ENCODE measurements around the gene ISLR. TPM values are rescaled to one million over a fixed set of nuclear protein-coding genes. Genes with fewer than 3 reads are reported as not detected.

The ISLR gene
- total and polyA plus RNA-seq, 2 experiments from 2014 or later, result 27.8 to 36.4 TPM

DNA sequence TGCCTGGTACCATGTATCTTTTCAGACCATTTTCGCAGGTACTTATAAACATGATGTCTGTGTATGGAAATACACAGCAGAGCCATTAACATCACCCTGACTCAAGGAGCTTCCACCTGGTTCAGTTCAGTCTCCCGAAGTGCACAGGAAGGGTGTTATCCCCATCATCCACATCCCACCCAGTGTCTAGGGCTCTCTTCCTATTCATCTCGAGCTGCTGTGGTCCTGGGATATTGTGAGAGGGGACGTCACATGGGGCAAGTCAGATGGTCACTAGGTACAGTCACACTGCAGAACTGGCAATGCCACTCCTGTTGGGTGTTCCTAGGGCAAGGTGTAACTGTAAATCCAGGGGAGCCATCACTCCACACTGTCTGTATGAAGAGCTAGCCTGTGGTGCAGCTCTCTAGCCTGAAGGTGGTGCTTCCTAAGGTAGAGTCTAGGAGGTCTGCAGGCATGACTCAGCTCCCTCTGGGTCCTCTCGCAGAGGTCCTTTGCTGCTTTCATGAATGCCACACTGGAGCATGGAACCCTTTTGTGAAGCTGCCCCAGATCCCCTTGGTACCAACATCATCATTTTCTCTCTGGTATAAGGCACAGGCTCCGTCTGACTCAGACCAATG lies 29.2 kb upstream of the ISLR start:
- Histone ChIP-seq H3K79me2 (no peaks in the 10 kb centered on the region), H3K36me3 (replicated peaks; ENCODE audit: insufficient read depth, low read depth) (no peaks in the 10 kb centered on the region), H4K20me1 (ENCODE audit: insufficient read depth, poor library complexity, severe bottlenecking) (no peaks in the 10 kb centered on the region), H3K9me3 (ENCODE audit: low read depth) (no peaks in the 10 kb centered on the region), H3K4me1 (ENCODE audit: insufficient read depth) (no peaks in the 10 kb centered on the region), H3K4me3 (no peak overlapping the region), H3K27ac (no peak overlapping the region), H3K4me2 (no peak overlapping the region), H3K9me2 (replicated peaks; ENCODE audit: insufficient read depth) (no peaks in the 10 kb centered on the region), H2AFZ (no peak overlapping the region), H3K27me3 (peaks cover 16% of the 10 kb centered on the region)
- DNase-seq (ENCODE audit: low spot score), result no peak
- WGBS (ENCODE audit: low lambda C conversion rate, missing lambda C conversion rate), result 80% methylated on average over 6 of the region's 6 CpGs
- no peak for TF ChIP-seq CTCF (IDR thresholded peaks at IDR 0.05; ENCODE audit: poor library complexity)
- TF ChIP-seq EZH2 (IDR thresholded peaks at IDR 0.05; ENCODE audit: borderline replicate concordance), result no peak
- no peak for TF ChIP-seq EZH2phosphoT487 (IDR thresholded peaks at IDR 0.05; ENCODE audit: low read depth, severe bottlenecking, unreplicated experiment)

GRCh38 chr15:74146277-74146800 lies 27.2 kb upstream of the ISLR start:
- Histone ChIP-seq H3K9me3 (ENCODE audit: low read depth) (no peaks in the 10 kb centered on the region), H3K4me2 (no peak overlapping the region), H3K9me2 (replicated peaks; ENCODE audit: insufficient read depth) (no peaks in the 10 kb centered on the region), H3K4me3 (no peak overlapping the region), H3K4me1 (ENCODE audit: insufficient read depth) (no peaks in the 10 kb centered on the region), H3K36me3 (replicated peaks; ENCODE audit: insufficient read depth, low read depth) (no peaks in the 10 kb centered on the region), H4K20me1 (ENCODE audit: insufficient read depth, poor library complexity, severe bottlenecking) (no peaks in the 10 kb centered on the region), H2AFZ (no peak overlapping the region), H3K27ac (no peak overlapping the region), H3K79me2 (no peaks in the 10 kb centered on the region), H3K27me3 (peaks cover 16% of the 10 kb centered on the region)
- TF ChIP-seq CTCF (IDR thresholded peaks at IDR 0.05; ENCODE audit: poor library complexity) (no peak), EZH2phosphoT487 (IDR thresholded peaks at IDR 0.05; ENCODE audit: low read depth, severe bottlenecking, unreplicated experiment) (no peak), EZH2 (IDR thresholded peaks at IDR 0.05; ENCODE audit: borderline replicate concordance) (no peak)
- 92% methylated on average over 1 of the region's 1 CpG for WGBS (ENCODE audit: low lambda C conversion rate, missing lambda C conversion rate)
- no peak for DNase-seq (ENCODE audit: low spot score)

GRCh38 chr15:74147051-74147450 lies 26.5 kb upstream of the ISLR start:
- 77% methylated on average over 2 of the region's 2 CpGs for WGBS (ENCODE audit: low lambda C conversion rate, missing lambda C conversion rate)
- Histone ChIP-seq H3K27ac (no peak overlapping the region), H3K27me3 (peaks cover 16% of the 10 kb centered on the region), H3K4me2 (no peak overlapping the region), H3K4me1 (ENCODE audit: insufficient read depth) (no peaks in the 10 kb centered on the region), H3K9me2 (replicated peaks; ENCODE audit: insufficient read depth) (no peaks in the 10 kb centered on the region), H4K20me1 (ENCODE audit: insufficient read depth, poor library complexity, severe bottlenecking) (no peaks in the 10 kb centered on the region), H3K9me3 (ENCODE audit: low read depth) (no peaks in the 10 kb centered on the region), H3K79me2 (no peaks in the 10 kb centered on the region), H2AFZ (no peak overlapping the region), H3K36me3 (replicated peaks; ENCODE audit: insufficient read depth, low read depth) (no peaks in the 10 kb centered on the region), H3K4me3 (no peak overlapping the region)
- TF ChIP-seq CTCF (IDR thresholded peaks at IDR 0.05; ENCODE audit: poor library complexity) (no peak), EZH2 (IDR thresholded peaks at IDR 0.05; ENCODE audit: borderline replicate concordance) (no peak), EZH2phosphoT487 (IDR thresholded peaks at IDR 0.05; ENCODE audit: low read depth, severe bottlenecking, unreplicated experiment) (no peak)
- no peak for DNase-seq (ENCODE audit: low spot score)
